ENCODE measurements around the gene ZNF778. TPM values are rescaled to one million over a fixed set of nuclear protein-coding genes. Genes with fewer than 3 reads are reported as not detected.

ZNF778 gene
- total and polyA plus RNA-seq, 2 of the 13 experiments (the other 11 are each of a cell fraction or from before 2014, with no cell fraction given): 3.8 to 7.2 TPM

GRCh38 chr16:89197633-89198416 lies 19.7 kb upstream of the ZNF778 start (continued):
- TF ChIP-seq ZNF562 (CRISPR knock-in tag; IDR thresholded peaks at IDR 0.05; ENCODE audit: borderline replicate concordance) (0 out of 2 replicates have a peak, but pooled peaks have one; percentile 25), ZNF839 (CRISPR knock-in tag; IDR thresholded peaks at IDR 0.05; ENCODE audit: borderline replicate concordance) (no peak), ARNT (IDR thresholded peaks at IDR 0.05) (no peak), KDM5A (IDR thresholded peaks at IDR 0.05; ENCODE audit: borderline replicate concordance, low read length) (no peak), ZNF431 (CRISPR knock-in tag; IDR thresholded peaks at IDR 0.05; ENCODE audit: borderline replicate concordance, low read depth) (peak; percentile 71; the same call in 1 of the 2 replicates), ZNF790 (CRISPR knock-in tag; IDR thresholded peaks at IDR 0.05; ENCODE audit: borderline replicate concordance) (no peak), ZNF619 (CRISPR knock-in tag; IDR thresholded peaks at IDR 0.05) (peak; percentile 46; the same call in 1 of the 2 replicates), CREM (IDR thresholded peaks at IDR 0.05) (peak; percentile 85), CREM (CRISPR knock-in tag; IDR thresholded peaks at IDR 0.05) (no peak), NFE2L2 (IDR thresholded peaks at IDR 0.05; ENCODE audit: low read length) (no peak), SSRP1 (CRISPR knock-in tag; IDR thresholded peaks at IDR 0.05) (no peak), ZBTB49 (CRISPR knock-in tag; IDR thresholded peaks at IDR 0.05; ENCODE audit: borderline replicate concordance) (no peak), TBL1XR1 (IDR thresholded peaks at IDR 0.05; ENCODE audit: borderline replicate concordance, low read length, partially characterized antibody) (no peak), ZBTB26 (CRISPR knock-in tag; IDR thresholded peaks at IDR 0.05; ENCODE audit: borderline replicate concordance) (peak; percentile 50), ZBTB2 (CRISPR knock-in tag; IDR thresholded peaks at IDR 0.05; ENCODE audit: low read depth) (peak; percentile 80; the same call in 1 of the 2 replicates), IRF9 (CRISPR knock-in tag; IDR thresholded peaks at IDR 0.05; ENCODE audit: borderline replicate concordance) (no peak), RAD21 (CRISPR knock-in tag; IDR thresholded peaks at IDR 0.05) (peak; percentile 64), HNRNPH1 (optimal IDR thresholded peaks at IDR 0.05; ENCODE audit: low read depth, low read length) (no peak), PCBP1 (IDR thresholded peaks at IDR 0.05; ENCODE audit: borderline replicate concordance, low read depth, low read length) (no peak; the same call in 1 of the 2 replicates), NFRKB (IDR thresholded peaks at IDR 0.05) (no peak), FOXP1 (IDR thresholded peaks at IDR 0.05) (no peak), FOXP1 (CRISPR knock-in tag; IDR thresholded peaks at IDR 0.05) (peak; percentile 66), KDM5B (CRISPR knock-in tag; IDR thresholded peaks at IDR 0.05; ENCODE audit: borderline replicate concordance) (peak; percentile 71; the same call in 1 of the 2 replicates)

All from HepG2 (cell line).